NCI-H2107 treated with DMSO at 0.1 percent for 48 hours (cell line): ENCODE data around the gene CIAO2B.
"Not testable (repeated sequence)": the region's sequence is repeated elsewhere in the genome, so short reads cannot be mapped to it uniquely, and the experiment has no call there.

Experiments used
- DNase-seq: peaks from one replicate; lab custom pipeline; 2025; ENCODE audit not compliant: unreplicated experiment; lab: John Stamatoyannopoulos, UW

CIAO2B gene

GRCh38 chr16:66934138-66934838 lies at the start of gene CIAO2B:
Gene CIAO2B, minus strand, starts transcription at chr16:66934402. Its CDS starts 38 bp downstream, at chr16:66934364.
- peak; percentile 28 for DNase-seq

- DNase-seq = no peak
Observed at GRCh38 chr16:66983033-66983432, 48.8 kb upstream of the CIAO2B start.

DNA sequence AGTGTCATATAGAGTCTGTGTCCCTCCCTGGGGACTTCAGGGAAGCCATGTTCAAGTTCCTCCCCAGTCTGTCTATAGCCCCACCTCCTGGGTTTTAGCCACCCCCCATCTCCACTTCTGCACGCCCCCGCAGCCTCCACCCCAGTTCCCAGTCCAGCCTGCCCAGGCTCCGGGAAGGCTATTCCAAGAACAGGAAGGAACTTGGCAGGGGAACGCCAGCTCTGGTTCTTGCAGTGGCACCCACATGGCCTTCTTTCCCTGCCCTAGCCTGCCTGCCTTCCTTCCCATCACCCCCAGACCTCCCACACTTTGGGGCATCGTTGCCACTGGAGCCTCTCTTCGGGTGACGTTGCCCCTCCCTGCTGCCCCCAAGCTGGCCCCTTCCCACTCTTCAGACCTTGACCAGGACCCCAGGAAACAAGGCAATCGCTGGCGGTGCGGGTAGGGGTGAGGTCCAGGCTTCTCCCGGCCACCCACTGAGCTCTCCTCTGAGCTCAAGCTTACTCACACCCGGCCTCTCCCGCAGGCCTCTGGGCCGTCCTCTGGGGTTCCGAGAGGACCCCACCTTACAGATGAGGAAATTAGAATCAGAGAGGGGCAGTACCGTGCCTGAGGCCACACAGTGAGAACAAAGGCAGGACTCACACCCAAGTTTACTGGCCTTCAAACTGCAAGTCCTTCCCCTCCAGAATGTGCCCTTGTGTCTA lies 45.0 kb upstream of the CIAO2B start:
- DNase-seq = no peak

- peak; percentile 88 for DNase-seq
Observed at GRCh38 chr16:66977341-66978113, 43.3 kb upstream of the CIAO2B start.

- no peak for DNase-seq
Observed at GRCh38 chr16:66976746-66977145, 42.5 kb upstream of the CIAO2B start.

- no peak for DNase-seq
Observed at GRCh38 chr16:66975302-66975893, 41.2 kb upstream of the CIAO2B start.

DNA sequence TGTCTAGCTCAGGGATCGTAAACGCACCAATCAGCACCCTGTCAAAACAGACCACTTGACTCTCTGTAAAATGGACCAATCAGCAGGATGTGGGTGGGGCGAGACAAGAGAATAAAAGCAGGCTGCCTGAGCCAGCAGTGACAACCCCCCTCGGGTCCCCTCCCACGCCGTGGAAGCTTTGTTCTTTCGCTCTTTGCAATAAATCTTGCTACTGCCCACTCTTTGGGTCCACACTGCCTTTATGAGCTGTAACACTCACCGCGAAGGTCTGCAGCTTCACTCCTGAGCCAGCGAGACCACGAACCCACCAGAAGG lies 40.7 kb upstream of the CIAO2B start:
- not testable (repeated sequence) for DNase-seq

DNA sequence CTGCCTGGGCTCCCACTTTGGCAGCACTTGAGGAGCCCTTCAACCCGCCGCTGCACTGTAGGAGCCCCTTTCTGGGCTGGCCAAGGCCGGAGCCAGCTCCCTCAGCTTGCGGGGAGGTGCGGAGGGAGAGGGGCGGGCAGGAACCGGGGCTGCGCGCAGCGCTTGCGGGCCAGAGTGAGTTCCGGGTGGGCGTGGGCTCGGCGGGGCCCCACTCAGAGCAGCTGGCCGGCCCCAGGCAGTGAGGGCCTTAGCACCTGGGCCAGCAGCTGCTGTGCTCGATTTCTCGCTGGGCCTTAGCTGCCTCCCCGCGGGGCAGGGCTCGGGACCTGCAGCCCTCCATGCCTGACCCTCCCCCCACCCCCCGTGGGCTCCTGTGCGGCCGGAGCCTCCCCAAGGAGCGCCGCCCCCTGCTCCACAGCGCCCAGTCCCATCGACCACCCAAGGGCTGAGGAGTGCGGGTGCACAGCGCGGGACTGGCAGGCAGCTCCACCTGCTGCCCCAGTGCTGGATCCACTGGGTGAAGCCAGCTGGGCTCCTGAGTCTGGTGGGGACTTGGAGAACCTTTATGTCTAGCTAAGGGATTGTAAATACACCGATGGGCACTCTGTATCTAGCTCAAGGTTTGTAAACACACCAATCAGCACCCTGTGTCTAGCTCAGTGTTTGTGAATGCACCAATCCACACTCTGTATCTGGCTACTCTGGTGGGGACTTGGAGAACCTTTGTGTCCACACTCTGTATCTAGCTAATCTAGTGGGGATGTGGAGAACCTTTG lies 40.1 kb upstream of the CIAO2B start:
- DNase-seq = not testable (repeated sequence)

GRCh38 chr16:66973716-66974115 lies 39.5 kb upstream of the CIAO2B start:
- DNase-seq = no peak

GRCh38 chr16:66972983-66973382 lies 38.8 kb upstream of the CIAO2B start:
- DNase-seq = no peak

DNA sequence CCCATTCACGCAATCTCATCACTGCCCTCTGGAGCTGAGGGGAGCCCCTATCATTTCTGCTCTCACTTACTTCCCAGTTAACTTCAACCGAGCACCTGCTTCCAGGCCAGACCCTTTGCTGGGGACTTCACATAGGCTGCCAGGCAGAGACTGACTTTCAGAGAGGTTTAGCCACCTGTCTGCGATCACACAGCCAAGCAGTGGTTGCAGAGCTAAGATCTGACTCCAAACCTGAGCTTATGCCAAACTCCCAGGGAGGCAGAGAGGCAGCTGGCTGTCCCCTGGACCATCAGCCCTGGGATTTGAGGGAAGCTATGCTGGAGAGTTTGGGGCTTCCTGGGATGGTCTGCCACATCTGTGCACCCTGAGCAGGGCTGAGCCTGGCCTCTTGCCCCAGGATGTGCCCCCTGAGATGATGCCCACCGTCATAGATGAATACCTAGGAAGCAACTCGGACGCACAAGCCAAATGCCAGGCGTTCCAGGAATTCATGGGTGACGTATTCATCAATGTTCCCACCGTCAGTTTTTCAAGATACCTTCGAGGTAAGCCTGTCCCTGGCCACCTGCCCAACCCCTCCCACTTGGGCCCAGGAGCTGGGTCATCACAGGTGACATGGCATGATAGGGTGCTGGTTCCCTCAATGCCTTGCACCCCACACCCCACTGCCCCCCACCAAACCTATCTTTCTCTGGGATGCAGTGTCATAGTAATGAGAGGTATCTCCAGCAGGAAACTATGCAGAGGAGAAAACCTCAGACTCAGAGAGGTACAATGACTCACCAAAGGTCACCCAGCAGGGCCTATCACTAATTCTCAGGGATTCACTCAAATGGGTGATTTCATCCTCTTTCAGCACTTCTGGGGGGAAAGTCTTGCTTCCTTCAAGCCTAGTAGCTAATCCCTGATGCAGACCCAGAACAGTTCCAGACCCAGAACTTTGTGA lies 36.8 kb upstream of the CIAO2B start:
- DNase-seq = no peak

DNA sequence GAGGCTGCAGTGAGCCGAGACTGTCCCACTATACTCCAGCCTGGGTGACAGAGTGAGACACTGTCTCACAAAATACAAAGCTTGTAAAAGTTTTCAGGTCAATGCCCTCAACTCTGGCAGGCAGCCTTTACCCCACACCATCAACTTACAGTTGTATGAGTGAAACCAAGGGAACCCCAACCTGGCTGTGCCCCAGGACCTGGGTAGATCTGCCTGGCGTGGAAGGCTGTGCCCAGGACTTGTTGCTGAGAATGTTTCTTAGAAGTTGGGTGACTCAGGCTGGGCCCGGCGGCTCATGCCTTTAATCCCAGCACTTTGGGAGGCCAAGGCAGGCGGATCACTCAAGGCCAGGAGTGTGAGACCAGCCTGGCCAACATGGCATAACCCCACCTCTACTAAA lies 34.6 kb upstream of the CIAO2B start:
- DNase-seq = no peak

- DNase-seq = no peak
Observed at GRCh38 chr16:66964049-66964448, 29.8 kb upstream of the CIAO2B start.

DNA sequence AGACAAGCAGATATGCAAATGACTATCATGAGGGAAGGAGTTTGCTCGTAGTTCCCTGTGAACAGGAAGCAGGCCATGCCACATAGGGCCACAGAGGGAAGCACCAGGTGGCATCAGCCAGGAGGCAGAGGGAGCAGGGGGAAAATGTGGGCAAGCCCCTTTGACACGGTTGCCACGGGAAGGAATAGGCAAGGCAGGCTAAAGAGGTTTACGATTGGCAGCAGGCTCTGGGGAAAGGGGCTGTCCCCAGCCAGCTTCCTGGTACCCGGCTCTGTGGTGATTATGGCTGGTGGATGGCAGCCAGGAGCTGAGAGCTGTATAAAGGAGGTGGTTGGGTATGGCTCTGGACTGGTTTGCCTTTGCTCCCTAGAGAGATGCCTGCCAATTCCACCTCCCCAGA lies 27.7 kb upstream of the CIAO2B start:
- peak; percentile 86 for DNase-seq

GRCh38 chr16:66961065-66961744 lies 27.0 kb upstream of the CIAO2B start, which contains the start of gene CES3:
Gene CES3, plus strand, starts transcription at chr16:66961266. Its CDS starts 42 bp downstream, at chr16:66961308.
- peak; percentile 51 for DNase-seq

DNA sequence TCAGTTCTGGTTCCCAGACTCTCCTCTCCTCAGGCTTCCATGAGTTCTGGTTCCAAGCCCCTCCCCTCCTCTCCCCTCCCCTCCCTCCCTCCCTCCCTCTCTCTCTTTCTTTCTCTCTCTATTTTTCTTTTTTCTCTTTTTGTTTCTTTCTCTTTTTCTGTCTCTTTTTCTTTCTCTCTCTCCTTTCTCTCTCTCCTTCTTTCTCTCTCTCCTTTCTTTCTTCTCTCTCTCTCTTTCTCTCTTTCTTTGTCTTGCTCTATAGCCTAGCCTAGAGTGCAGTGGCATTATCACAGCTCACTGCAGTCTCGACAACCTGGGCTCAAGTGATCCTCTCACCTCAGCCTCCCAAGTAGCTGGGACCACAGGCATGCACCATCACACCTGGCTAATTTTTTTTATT lies 26.1 kb upstream of the CIAO2B start:
- no peak for DNase-seq

DNA sequence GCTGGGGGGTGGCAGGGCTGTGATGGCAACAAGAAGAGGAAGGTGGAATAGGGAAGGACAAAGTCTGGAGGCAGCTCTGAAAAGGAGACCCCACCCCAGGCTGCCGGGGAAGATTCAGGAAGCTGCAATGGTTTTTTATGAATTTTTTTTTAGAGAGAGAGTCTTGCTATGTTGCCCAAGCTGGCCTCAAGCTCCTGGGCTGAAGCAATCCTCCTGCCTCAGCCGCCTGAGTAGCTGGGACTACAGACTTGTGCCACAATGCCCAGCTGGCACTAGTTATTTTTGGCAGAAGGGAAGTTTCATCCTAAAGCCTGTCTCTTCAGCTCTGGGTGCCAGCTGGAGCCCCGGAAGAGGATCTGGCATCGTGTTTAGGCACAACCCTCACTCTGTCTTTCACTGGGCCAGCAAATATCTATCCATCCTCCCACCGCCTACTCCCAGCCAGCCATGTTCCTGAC lies 25.5 kb upstream of the CIAO2B start:
- DNase-seq = no peak

- DNase-seq = no peak
Observed at GRCh38 chr16:66958857-66959703, 24.9 kb upstream of the CIAO2B start.
